Activated T-helper 1 cell treated with Interleukin-2 at 50 U/mL for 16 hours (primary cell): Measurements from ENCODE around the gene FAM89A.
"Not testable (repeated sequence)": the region's sequence is repeated elsewhere in the genome, so short reads cannot be mapped to it uniquely, and the experiment has no call there.

Experiments
- DNase-seq: peaks from one replicate; pipeline ENCODE4 v3.0.0-alpha.2; 2020; ENCODE audit warnings: low read depth

FAM89A gene

DNA sequence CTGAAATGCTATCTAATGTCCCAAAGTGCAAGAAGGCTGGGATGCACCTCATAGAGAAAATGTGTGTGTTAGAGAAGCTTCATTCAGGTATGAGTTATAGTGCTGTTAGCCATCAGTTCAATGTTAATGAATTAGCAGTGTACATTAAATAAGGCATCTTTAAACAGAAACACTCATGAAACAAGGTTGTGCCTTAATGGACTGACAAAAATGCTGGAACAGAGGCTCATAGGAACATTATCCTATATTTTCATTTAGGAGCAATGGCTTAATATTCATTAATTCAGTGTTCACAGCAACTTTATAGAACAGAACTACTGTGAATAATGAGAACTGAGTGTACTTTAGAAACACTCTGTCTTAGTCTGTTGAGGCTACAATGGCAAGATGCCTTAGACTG is 15.2 kb upstream of the FAM89A start:
- no peak for DNase-seq

DNA sequence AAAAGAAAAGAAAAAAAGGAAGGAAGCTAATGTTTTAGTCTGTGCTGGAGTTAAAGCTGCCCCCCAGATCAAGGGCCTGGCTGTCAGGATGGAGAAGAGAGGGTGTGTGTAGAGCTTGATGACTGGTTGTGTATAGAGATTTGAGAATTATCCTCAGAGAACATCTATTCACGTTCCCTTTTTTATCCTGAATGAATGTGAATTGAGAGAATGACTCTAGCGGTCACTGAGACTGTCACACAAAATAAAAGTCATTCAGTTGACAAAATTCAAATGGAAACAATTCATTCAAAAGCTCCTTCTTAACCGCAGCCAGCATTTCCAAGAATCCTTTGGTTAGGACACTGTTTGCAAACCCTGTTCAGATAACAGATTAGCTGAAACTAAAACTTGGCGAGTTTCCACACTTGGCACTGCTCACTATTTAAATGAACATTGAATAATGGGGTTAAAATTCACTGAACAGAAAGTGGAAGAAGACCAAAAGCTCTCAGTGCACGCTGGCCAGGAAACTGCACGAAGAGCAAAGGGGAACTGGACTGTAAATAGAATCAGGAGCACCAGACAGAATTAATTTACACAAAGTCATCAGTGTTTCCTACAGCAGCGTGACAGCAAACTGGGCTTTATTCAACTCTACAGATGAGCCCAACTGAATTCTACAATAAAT is 13.6 kb upstream of the FAM89A start:
- no peak for DNase-seq

DNA sequence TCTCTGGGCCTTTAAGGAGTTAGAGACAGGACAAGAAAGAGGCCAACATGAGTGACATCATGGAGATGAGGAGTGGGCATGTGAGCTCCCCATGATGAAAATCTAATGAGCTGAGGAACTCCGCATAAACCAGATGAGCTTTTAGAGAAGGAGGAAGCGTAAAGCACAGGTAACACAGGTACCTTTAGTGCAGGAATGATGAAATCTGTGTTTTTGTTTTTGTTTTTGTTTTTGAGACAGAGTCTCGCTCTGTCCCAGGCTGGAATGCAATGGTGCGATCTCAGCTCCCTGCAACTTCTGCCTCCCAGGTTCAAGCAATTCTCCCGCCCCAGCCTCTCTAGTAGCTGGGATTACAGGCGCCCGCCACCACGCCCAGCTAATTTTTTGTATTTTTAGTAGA is 12.7 kb upstream of the FAM89A start:
- DNase-seq, result no peak

DNA sequence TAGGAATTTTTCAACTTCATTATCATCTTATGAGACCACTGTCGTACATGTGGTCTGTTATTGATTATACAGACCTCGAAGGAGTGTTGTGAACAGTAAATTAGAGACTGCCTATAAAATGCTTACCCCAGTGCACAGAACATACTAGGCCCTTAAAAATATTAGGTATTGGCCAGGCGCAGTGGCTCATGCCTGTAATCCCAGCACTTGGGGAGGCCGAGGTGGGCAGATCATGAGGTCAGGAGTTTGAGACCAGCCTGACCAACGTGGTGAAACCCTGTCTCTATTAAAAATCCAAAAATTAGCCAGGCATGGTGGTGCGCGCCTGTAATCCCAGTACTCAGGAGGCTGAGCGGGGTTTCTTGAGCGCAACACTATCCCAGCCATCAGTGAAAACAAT is 10.9 kb upstream of the FAM89A start:
- DNase-seq, result not testable (repeated sequence)

DNA sequence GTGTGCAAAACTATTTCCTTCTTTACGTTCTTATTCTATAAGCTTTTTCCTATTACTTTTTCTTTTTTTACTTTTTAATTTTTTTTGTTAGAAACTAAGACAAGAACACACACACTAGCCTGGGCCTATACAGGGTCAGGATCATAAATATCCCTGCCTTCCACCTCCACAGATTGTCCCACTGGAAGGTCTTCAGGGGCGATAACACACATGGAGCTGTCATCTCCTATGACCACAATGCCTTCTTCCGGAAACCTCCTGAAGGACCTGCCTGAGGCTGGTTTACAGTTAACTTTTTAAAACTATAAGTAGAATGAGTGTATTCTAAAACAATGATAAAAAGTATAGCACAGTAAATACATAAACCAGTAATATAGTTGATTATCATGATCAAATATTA is 10.3 kb upstream of the FAM89A start:
- DNase-seq, result no peak

DNA sequence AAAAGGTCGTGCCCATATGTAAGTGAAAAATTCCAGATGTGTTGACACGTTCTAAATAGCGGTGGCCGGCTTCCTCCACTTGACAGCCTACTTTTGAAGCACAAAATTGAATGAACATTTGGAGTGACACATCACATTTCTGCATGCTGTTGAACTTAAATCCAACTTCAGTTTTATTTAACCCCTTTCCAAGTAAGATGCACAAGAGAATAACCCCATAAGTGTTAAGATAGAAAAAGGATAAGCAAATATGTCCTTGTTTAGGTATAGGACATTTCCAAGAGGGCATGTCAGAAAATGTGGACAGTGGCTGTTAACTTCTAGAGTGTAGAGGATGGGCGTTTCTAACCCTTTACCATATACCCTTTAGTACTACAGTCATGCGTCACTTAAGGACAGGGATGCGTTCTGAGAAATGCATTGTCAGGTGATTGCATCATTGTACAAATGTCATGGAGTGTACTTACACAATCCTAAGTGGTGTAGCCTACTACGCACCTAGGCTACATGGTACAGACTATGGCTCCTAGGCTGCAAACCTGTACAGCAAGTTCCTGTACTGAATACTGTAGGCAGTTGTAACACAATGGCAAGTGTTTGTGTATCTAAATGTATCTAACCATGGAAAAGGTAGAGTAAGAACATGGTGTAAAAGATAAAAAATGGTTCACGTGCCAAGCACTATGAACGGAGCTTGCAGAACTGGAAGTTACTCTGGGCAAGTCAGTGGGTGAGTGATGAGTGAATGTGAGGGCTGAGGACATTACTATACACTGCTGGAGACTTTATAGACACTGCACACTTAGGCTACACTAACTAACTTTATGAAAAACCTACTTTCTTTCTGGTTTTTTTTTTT is 9.3 kb upstream of the FAM89A start:
- DNase-seq, result no peak

DNA sequence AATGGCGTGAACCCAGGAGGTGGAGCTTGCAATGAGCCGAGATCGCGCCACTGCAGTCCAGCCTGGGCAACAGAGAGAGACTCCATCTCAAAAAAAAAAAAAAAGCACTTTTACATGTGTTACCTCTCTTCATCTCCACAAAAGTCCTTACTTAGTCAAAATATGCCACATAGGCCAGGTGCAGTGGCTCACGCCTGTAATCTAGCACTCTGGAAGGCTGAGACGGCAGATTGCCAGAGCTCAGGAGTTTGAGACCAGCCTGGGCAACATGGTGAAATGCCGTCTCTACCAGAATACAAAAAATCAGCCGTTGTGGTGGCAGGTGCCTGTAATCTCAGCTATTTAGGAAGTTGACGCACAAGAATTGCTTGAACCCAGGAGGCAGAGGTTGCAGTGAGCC is 8.4 kb upstream of the FAM89A start:
- not testable (repeated sequence) for DNase-seq

DNA sequence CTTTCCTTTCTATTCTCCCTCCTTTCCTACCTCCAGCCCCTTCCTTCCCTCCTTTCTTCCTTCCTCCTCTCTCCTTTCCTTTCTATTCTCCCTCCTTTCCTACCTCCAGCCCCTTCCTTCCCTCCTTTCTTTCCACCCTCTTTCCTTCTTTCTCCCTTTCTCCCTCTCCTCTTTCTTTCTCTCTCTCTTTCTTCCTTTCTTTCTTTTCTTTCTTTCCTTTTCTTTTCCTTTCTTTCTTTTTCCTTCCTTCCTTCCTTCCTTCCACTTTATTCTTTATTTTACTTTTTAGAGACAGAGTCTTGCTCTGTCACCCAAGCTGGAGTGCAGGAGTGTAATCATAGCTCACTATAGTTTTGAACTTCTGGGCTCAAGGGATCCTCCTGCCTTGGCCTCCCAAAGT is 7.5 kb upstream of the FAM89A start:
- DNase-seq, result not testable (repeated sequence)

DNA sequence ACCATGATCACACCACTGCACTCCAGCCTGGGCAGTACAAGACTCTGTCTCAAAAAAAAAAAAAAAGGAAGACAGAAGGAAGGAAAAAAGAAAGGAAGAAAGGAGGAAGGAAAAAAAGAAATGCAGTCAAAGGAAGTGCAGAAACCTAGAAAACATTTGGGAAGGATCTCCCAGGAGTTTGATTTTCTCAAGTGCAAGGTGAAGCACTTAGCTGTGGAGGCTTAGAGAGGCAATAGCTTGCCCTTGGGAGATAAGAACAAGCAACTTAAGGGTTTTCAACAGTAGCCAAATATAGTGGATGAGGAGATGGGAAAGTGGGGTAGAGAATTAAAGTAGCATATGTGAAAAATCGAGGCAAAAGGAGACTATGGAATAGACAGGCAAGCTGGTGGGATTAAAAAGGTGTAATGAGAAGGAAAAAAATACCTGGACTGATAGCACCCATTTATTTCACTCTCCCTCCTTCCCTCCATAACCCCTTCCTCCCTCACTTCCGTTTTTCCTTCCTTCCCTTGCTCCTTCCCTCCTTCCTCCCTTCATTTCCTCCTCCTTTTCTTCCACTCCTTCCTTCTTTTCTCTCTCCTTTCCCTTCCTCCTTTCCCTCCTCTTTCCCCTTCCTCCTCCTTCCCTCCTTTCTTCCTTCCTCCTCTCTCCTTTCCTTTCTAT is 6.8 kb upstream of the FAM89A start:
- no peak for DNase-seq

DNA sequence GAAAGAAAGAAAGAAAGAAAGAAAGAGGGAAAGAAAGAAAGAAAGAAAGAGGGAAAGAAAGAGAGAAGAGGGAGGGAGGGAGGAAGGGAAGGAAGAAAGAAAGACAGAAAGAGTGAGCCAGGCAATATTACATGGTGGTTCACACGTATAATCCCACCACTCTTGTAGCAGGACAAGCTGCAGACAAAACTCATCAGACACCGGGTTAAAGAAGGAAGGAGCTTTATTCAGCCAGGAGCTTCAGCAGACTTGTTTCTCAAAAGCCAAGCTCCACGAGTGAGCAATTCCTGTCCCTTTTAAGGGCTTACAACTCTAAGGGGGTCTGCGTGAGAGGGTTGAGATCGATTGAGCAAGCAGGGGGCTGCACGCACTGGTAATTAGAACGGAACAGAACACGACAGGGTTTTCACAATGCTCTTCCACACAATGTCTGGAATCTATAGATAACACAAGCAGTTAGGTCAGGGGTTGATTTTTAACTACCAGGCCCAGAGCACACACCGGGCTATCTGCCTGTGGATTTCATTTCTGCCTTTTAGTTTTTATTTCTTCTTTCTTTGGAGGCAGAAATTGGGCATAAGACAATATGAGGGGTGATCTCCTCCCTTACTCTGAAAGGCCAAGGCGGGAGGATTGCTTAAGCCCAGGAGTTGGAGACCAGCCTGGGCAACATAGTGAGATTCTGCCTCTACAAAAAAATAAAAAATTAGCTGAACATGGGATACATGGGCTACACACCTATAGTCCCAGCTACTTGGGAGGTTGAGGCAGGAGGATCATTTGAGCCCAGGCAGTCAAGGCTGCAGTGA is 6.1 kb upstream of the FAM89A start:
- not testable (repeated sequence) for DNase-seq

DNA sequence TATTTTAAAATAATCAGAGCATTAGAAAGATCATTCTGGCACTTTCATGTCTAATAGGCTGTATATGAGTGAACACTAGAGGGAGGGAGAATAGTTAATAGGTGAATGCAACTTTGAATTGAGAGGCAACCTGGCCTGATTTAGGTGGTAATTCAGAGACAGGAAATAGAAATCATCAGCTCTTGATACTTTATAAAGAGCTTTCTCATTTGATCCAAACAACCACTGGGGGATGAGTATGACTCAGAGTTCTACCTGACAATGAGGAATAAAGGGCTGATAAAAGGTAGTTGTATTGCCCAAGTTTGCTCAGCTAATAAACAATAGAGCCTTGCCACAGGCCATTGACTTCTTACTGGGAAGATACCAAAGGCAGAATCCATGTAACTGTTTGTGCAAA is 5.2 kb upstream of the FAM89A start:
- DNase-seq, result no peak

DNA sequence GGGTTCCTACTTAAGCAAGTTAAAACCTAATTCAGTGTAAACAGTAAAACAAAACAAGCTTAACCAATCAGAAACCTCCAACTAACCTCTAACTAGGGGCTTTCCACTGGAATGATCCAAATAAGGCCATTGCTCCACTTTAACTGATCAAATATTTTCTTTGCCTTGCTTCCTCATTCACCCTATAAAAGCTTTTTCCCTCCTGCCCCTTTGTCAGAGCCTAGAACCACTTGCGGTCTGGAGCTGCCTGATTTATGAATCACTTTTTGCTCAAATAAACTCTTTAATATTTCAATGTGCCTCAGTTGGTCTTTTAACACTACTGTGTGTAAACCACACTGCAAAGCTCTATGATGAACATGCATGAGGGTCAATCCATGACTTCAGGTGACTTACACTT is 4.5 kb upstream of the FAM89A start:
- DNase-seq, result no peak

DNA sequence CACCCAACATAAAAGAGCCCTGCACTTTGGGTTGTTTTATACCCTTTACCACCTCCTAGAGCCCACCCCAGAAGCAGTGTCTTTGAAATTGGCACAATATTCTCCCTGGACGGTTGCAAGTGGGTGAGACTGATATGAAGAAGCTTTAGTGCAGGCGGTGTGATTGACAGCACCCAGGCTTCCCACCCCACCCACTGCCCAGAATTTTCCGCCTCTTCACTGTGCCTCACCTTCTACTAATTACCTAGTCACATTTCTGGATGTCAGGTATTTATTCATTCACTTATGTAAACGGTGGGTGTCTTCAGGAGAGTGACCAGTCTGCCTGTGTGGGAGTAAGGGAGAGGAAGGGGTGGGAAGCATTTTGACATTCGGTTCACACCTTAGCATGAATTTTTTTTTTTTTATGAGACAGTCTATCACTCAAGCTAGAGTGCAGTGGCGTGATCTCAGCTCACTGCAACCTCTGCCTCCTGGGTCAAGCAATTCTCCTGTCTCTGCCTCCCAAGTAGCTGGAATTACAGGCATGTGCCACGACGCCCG is 1.7 kb upstream of the FAM89A start:
- no peak for DNase-seq

DNA sequence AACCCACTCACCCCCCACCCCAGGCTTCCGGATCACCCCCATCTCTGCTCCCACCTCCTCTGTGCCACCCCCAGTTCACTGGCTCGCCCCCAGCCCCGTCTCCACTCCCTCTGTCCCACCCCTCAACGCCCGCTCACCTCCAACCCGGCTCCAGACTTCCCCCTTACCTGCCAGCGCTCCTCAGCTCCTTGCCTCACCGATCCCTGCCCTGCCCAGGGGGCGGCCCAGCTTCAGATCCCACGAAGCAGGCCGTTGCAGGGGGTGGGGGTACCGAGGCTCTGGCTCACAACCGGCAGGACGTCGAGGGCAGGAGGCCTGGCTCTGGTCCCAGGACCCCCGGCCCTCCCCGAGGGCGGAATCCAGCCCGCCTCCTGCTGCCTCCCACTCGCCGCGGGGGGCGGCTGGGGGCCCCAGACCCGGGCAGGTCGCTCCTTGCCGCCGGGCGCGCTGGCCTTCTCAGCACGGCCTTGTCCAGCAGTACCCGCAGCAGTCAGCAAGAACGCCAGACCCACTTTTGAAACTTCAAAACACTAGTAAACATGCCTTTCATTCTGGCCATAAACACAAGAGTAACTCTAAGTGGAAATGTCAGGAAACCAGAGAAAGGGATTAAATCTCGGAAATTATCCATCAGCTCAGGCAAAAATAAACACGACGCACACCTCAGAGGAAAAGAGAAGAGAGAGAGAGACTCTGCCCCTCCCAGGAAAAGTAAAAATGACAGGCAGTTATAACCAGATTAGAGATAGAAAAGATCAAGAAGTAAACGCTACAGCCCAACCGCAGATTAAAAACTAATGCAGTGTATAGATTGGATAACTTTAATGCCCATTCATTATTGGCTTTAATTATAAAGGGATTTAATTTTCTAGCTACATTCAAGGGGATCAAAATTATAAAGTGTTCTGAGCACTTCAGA is 1.0 kb upstream of the FAM89A start:
- peak; percentile 1 for DNase-seq

DNA sequence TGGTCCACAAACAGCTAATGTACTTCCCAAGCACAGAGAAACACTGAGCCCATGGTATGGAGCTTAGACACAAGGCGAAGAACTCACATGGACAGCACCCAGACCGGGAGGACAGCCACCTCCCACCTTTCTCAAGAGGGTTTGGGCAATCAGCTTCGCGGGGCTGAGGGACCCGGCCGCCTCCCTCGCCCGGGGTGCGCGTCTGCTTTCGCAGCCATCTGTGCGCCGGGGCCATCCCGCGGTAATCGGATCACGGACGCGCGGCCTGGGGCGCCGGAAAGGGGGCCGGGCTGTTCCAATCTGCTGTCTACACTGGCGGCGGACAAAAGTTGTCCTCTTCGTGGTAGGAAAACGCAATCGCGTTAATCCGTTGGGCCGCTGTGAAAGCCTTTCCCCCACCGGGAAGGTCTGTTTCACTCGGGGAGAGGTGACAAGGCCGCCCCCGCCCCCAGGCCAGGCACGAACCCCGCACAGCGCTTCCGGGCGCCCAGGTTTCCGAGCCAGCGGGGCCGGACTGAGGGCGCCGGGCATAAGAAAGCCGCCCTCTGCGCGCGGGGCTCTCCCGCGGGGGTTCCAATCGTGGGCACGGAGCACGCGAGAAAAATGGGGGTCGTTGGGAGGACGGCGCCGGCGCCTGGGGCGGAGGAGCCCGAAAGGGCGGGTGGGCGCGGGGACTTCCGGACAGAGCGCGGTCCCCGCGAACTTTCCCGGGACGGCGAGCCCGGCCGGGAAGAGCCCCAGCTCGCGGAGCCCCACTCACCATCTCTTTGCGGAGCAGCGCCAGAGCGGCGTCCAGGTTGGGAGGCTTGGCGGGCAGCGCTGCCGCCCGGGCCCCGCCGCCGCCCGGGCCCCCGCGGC is 664 bp downstream of the FAM89A start:
- DNase-seq, result peak; percentile 7

DNA sequence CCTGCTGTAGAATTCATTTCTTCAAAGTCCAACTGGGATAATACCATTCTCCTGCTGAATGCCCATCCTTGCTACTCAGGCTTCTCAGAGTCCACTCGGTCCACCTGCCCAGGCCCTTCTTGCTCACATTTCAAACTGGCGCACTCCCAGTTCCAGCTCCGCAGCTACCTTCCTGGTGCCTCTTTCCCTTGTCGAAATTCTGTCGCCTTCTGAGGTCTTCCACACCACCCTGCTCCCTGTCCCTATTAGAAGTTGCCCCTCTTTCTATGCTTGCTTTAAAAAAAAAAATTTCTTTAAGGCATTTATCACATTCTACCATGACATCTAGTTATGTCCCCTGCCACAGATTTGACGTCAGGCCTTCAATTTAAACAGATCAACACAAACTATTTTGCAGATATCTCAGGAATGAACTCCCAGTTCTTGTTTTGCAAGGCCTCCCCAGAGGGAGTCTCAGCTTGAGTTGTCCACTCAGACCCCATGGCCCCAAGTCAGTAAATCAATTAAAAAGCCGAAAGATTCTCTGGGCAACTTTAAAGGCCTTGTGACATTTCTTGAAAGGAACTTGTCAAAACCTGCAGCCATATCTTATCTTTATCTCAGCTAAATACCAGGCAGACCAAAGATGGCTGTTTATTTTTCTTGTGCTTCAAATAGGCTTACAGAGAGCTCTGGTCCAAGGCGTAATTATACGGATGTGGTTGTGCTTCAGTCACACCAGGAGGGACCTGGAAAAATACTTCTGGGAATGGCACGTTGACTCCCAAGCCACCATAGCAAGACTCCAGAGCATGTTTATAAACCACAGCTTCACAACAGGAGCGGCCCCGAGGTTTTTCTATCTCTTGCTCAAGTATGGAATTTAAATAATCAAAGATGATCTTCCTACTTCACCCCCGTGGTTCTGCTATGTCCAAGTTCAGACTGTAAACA is 2.2 kb downstream of the FAM89A start:
- DNase-seq, result no peak

DNA sequence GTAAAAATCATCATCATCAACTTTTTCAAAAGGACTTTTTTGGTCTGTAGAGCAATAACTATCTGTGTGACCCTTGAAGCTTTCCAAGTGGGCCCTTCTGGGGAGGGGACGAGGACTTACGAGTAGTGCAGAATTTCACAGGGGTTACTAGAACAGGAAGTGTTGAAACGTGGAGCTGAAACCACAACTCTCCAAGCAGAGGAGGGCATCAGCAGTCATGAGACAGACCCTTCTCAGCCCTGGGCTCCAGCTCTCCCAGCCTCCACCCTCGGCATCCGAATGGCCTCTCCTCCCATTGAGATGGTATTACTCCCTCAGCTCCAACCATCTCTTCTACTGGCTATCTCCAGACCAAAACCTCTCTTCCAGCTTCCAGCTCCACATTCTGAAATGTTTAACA is 3.6 kb downstream of the FAM89A start:
- DNase-seq, result no peak

DNA sequence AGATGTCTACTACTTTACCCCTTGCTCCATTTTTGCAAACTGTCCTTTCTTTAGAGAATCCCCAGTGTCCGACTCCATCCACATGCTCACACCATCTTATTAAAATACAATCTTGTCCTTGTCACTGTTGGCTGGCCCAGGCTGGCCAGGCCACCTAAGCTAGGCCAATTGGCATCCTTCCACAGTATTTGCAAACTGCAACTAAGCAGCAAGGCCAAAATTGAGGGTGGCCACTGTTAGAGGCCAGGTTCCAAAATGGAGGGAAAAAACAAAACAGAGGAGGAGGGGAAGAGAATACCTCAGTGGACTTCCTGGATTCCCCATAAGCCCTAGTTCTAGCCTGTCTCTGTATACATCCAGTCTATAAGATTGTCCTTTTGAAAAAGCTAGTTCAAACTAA is 4.3 kb downstream of the FAM89A start:
- no peak for DNase-seq

DNA sequence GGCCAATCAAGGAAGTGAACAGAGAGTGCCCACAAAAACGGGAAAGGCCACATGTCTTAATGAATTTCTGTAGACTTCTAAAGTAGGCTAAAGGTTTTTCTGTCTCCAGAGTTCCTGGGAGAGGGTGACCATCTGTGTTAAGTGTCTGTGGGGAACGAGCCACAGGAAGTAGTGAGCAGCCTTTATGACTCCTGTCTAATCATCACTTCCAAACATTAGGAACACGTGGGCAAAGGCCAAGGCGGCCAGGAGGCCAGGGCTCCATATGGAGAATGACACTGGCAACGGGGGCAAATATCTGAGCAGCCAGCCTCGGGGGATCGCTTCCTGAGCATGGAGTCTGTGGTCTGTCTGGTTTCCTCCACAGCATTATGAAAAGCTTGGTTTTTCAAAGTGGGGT is 7.1 kb downstream of the FAM89A start:
- DNase-seq, result no peak
